Activated T-helper 1 cell treated with anti-CD3 and anti-CD28 coated beads, Interleukin-12 subunit alpha, Interleukin-12 subunit beta, Interleukin-2, Interleukin-4 antibody, amounts not matched to agents 30 ng/mL and 10 ng/mL and 1 ng/mL, durations not matched to agents 14 hours and 24 hours and 36 hours (primary cell): ENCODE data around the gene TOP2B. TPM values are rescaled to one million over a fixed set of nuclear protein-coding genes. Genes with fewer than 3 reads are reported as not detected.

Experiments
- DNase-seq: peaks from one replicate; pipeline ENCODE4 v3.0.0; 2021; ENCODE audit warnings: low spot score
- H3K27ac Mint-ChIP-seq: one replicate; pipeline ENCODE4 v1.8.0; 2021; ENCODE audit warnings: mild to moderate bottlenecking, mixed read lengths
- H3K27me3 Mint-ChIP-seq: one replicate; pipeline ENCODE4 v1.8.0; 2022; ENCODE audit warnings: mild to moderate bottlenecking, moderate library complexity, mixed read lengths; ENCODE audit not compliant: insufficient read depth
- H3K36me3 Mint-ChIP-seq: one replicate; pipeline ENCODE4 v1.8.0; 2021; ENCODE audit warnings: low read depth, mixed read lengths
- H3K4me1 Mint-ChIP-seq: one replicate; pipeline ENCODE4 v1.8.0; 2021; ENCODE audit warnings: low read depth, mixed read lengths
- H3K4me3 Mint-ChIP-seq: one replicate; pipeline ENCODE4 v1.8.0; 2021; ENCODE audit warnings: mild to moderate bottlenecking, moderate library complexity, mixed read lengths
- H3K9me3 Mint-ChIP-seq: one replicate; pipeline ENCODE4 v1.8.0; 2021; ENCODE audit warnings: mixed read lengths
- intact Hi-C: fragments of 100-400 bp; cut with micrococcal nuclease; formaldehyde crosslinking; loops from one replicate; pipeline ENCODE4 v1.15.1; 2024
- total RNA-seq: library from RNA; stranded (reverse); gene quantifications from 2 replicates; pipeline ENCODE4 v1.2.3, GENCODE V29; 2022

Gene TOP2B
- total RNA-seq, 1 donor from 2014 or later = 133 TPM

DNA sequence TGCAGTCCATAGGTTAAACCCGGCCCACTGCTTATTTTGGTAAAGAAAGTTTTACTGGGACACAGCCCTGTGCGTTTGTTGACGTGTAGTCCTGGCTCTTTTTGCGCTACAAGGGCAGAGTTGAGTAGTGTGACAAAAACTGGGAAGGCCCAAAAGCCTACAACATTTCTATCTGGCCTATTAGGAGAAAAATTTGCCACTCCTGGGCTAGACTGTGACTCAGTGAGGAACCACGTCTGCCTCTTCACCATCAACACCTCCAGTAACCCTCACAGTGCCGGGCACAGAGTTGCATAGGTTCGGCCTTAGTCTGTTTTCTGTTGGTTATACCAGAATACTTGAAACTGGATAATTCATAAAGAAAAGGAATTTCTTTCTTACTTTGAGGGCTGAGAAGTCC is 110.3 kb downstream of the TOP2B start:
- Mint-ChIP-seq H3K9me3 (no peaks in the 10 kb centered on the region), H3K4me1 (no peaks in the 10 kb centered on the region), H3K27ac (no peak overlapping the region), H3K4me3 (no peak overlapping the region), H3K27me3 (peaks cover 3% of the 10 kb centered on the region), H3K36me3 (no peaks in the 10 kb centered on the region)
- no peak for DNase-seq
- intact Hi-C loops = loop anchor here (5.0 kb wide), 1 partner anchor 1403 kb away; no protein-coding TSS in a partner anchor

DNA sequence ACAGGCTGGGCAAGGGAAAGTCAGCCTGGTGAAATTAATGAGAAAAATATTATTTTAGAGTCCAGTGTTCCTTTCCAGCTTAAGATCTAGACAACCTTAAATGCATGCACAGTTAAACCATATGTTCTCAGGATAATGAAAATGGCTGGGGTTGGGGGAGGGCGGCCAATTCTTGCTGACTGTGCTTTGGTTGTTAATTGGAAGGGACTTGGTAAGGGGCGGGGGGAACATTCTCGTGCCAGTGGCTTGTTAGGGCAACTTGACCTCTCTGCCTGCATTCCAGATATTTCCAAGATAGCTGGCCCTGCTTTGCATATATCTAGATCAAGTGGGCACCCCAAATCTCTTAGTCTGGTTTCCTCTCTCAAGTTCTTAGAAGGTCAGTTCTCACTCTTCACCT is 112.5 kb downstream of the TOP2B start:
- Mint-ChIP-seq H3K9me3 (no peaks in the 10 kb centered on the region), H3K27ac (no peak overlapping the region), H3K4me1 (no peaks in the 10 kb centered on the region), H3K4me3 (no peak overlapping the region), H3K36me3 (no peaks in the 10 kb centered on the region), H3K27me3 (peaks cover 3% of the 10 kb centered on the region)
- intact Hi-C loops = loop anchor here (5.0 kb wide), 1 partner anchor 1405 kb away; no protein-coding TSS in a partner anchor
- DNase-seq = no peak

DNA sequence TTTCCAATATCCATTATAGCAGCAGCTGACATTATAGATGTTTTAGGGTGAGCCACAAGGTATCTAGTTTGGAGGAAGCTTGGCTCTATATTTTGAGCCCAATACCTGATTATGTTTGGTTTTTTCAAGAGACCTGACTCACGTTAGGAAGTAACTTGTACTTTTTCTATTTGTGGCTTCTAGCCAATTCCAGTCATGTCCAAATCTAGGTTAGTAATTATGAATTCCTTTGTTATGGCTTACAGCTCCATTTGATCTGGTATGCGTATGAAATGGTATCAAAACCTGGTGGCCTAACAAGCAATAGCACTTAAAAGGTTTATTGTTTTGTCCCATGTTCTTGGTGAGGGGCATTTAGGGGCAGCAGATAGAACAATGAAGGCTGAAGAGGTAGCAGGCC is 115.9 kb downstream of the TOP2B start:
- peaks cover 4% of the 10 kb centered on the region for H3K27me3 Mint-ChIP-seq
- intact Hi-C loops = no loop called here
- no peaks in the 10 kb centered on the region for H3K4me1 Mint-ChIP-seq
- no peak overlapping the region for H3K27ac Mint-ChIP-seq
- no peak overlapping the region for H3K4me3 Mint-ChIP-seq
- H3K9me3 Mint-ChIP-seq = no peaks in the 10 kb centered on the region
- no peaks in the 10 kb centered on the region for H3K36me3 Mint-ChIP-seq
- no peak for DNase-seq

DNA sequence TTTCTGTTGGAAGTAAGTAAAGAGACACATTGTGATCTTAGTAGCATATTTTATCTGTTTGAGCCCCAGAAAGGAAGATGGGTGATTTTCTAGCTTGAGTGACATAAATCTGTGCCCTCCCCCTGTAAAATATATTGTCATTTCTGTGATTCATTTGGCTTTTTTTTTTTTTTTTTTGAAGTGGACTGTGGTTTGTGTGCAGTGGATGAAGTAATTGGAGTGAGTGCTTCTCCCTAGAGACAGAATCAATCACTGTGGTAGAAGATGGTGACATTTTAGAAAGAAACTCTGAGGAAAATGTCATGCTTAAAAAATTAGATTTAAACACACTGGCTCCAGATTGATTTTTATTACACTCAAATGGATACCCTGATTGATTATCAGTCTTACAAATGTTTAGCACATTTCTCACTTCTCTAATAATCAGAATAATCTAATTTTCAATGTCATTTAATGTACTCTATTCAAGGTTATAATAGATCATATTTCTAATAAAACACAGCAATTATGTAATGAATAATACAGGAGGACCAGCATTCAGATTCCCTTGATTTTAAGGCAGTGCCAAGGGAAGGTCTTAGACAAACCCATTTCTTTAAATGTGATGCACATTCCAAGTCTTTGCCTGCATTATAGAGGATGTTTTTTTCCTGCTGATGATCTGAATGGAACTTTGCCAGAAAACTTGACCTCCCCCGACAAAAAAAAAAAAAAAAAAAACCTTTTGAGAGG is 116.6 kb downstream of the TOP2B start:
- H3K36me3 Mint-ChIP-seq = no peaks in the 10 kb centered on the region

More for the DNA sequence above, 116.6 kb downstream of the TOP2B start:
- Mint-ChIP-seq H3K4me1 (no peaks in the 10 kb centered on the region), H3K4me3 (no peak overlapping the region), H3K27ac (no peak overlapping the region), H3K9me3 (no peaks in the 10 kb centered on the region), H3K27me3 (peaks cover 4% of the 10 kb centered on the region)
- intact Hi-C loops = no loop called here
- DNase-seq = no peak

Other genes with a start within 250 kb of the TOP2B start
- gene RARB, start 236.6 kb downstream of the TOP2B start, total RNA-seq = not detected in 2 replicates
- 57.9 and 59.2 TPM in 2 replicates for gene NGLY1, start 118.5 kb upstream of the TOP2B start, total RNA-seq
- gene OXSM, start 125.2 kb upstream of the TOP2B start, total RNA-seq = 15.2 and 15.4 TPM in 2 replicates